DOHH2 (cell line): ENCODE data around the gene DSCAM.

Experiments
- H3F3A ChIP-seq: fragments of 200-600 bp; sonication (generic), shearing (Covaris generic); 2 replicates; pipeline ENCODE4 v1.6.0; 2016; ENCODE audit warnings: antibody characterized with exemption, mild to moderate bottlenecking; ENCODE audit not compliant: control insufficient read depth, insufficient read depth
- H3K27ac ChIP-seq: fragments of 200-600 bp; sonication (generic); 2 replicates; pipeline ENCODE4 v1.5.1; 2014; ENCODE audit warnings: low read depth, mild to moderate bottlenecking, low read length, moderate library complexity
- H3K27me3 ChIP-seq: fragments of 200-600 bp; sonication (generic); 2 replicates; pipeline ENCODE4 v1.6.1; 2014; ENCODE audit warnings: mild to moderate bottlenecking, low read length, mixed read lengths; ENCODE audit not compliant: control insufficient read depth
- H3K36me3 ChIP-seq: fragments of 200-600 bp; sonication (generic); 2 replicates; pipeline ENCODE4 v1.6.1; 2014; ENCODE audit warnings: mild to moderate bottlenecking, low read length, moderate library complexity, mixed read lengths; ENCODE audit not compliant: control insufficient read depth
- H3K4me1 ChIP-seq: fragments of 200-600 bp; sonication (generic); 2 replicates; pipeline ENCODE4 v1.6.1; 2014; ENCODE audit warnings: mild to moderate bottlenecking, low read length, mixed read lengths; ENCODE audit not compliant: control insufficient read depth
- H3K4me2 ChIP-seq: fragments of 200-600 bp; sonication (generic); 2 replicates; pipeline ENCODE4 v1.6.0; 2014; ENCODE audit warnings: mild to moderate bottlenecking, low read length, moderate library complexity
- H3K4me3 ChIP-seq: fragments of 200-600 bp; sonication (generic); 2 replicates; pipeline ENCODE4 v1.5.1; 2014; ENCODE audit warnings: mild to moderate bottlenecking, low read length, mixed read lengths
- H3K79me2 ChIP-seq: fragments of 200-600 bp; sonication (generic); 2 replicates; pipeline ENCODE4 v1.6.1; 2014; ENCODE audit warnings: mild to moderate bottlenecking, low read length, mixed read lengths; ENCODE audit not compliant: control insufficient read depth
- H3K9me2 ChIP-seq: fragments of 200-600 bp; sonication (generic); replicated peaks from 2 replicates; pipeline ENCODE4 v1.6.1; 2014; ENCODE audit warnings: mild to moderate bottlenecking, low read length, mixed read lengths; ENCODE audit not compliant: control insufficient read depth
- H3K9me3 ChIP-seq: fragments of 200-600 bp; sonication (generic); 2 replicates; pipeline ENCODE4 v1.6.1; 2014; ENCODE audit warnings: antibody characterized with exemption, low read length, mixed read lengths; ENCODE audit not compliant: control insufficient read depth, insufficient read depth
- H4K20me1 ChIP-seq: fragments of 200-600 bp; sonication (generic); 2 replicates; pipeline ENCODE4 v1.6.0; 2014; ENCODE audit warnings: low read depth, mild to moderate bottlenecking, antibody characterized with exemption, low read length, moderate library complexity; ENCODE audit not compliant: control insufficient read depth, insufficient read depth
- EZH2phosphoT487 ChIP-seq: fragments of 200-600 bp; sonication (generic); IDR thresholded peaks from 2 replicates; pipeline ENCODE4 v1.6.1; 2017; ENCODE audit warnings: borderline replicate concordance, mild to moderate bottlenecking, antibody characterized with exemption, low read length, moderate library complexity, mixed read lengths
- TF ChIP-seq, protein P1 (sequence below): fragments of 200-600 bp; sonication (generic); IDR thresholded peaks from one replicate; pipeline ENCODE4 v1.5.1; 2014; ENCODE audit warnings: antibody characterized with exemption, mild to moderate bottlenecking, low read depth, low read length; ENCODE audit not compliant: poor library complexity, severe bottlenecking

The DSCAM gene

DNA sequence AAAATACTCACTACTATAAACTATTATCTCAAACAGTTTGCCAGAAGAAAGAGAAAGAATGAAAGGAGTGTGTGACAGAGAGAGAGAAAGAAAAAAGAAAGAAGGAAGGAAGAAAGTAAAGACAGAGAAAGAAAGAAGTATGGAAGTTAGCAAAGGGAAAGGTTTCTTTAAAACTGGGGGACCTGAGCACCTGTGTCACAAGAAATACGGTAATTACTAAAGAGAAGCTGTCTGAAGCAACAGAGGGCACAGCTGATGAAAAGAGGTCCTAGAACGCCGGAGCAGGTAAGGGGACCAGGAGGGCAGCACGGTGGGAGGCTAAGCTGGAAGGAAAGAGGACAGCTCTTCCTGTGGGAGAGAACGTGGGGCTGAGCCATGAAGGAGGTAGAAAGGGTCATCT is 163.6 kb downstream of the DSCAM start:
- Histone ChIP-seq H3K9me3 (peaks cover 3% of the 10 kb centered on the region; the same call in 1 of the 2 replicates), H3K27me3 (no peaks in the 10 kb centered on the region), H3K4me2 (no peak overlapping the region), H3K9me2 (no peaks in the 10 kb centered on the region), H3F3A (no peaks in the 10 kb centered on the region), H3K4me1 (no peaks in the 10 kb centered on the region), H4K20me1 (no peaks in the 10 kb centered on the region), H3K27ac (no peak overlapping the region), H3K4me3 (no peak overlapping the region), H3K36me3 (no peaks in the 10 kb centered on the region), H3K79me2 (no peaks in the 10 kb centered on the region)
- TF ChIP-seq, protein P1, sequence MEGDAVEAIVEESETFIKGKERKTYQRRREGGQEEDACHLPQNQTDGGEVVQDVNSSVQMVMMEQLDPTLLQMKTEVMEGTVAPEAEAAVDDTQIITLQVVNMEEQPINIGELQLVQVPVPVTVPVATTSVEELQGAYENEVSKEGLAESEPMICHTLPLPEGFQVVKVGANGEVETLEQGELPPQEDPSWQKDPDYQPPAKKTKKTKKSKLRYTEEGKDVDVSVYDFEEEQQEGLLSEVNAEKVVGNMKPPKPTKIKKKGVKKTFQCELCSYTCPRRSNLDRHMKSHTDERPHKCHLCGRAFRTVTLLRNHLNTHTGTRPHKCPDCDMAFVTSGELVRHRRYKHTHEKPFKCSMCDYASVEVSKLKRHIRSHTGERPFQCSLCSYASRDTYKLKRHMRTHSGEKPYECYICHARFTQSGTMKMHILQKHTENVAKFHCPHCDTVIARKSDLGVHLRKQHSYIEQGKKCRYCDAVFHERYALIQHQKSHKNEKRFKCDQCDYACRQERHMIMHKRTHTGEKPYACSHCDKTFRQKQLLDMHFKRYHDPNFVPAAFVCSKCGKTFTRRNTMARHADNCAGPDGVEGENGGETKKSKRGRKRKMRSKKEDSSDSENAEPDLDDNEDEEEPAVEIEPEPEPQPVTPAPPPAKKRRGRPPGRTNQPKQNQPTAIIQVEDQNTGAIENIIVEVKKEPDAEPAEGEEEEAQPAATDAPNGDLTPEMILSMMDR = no peak

DNA sequence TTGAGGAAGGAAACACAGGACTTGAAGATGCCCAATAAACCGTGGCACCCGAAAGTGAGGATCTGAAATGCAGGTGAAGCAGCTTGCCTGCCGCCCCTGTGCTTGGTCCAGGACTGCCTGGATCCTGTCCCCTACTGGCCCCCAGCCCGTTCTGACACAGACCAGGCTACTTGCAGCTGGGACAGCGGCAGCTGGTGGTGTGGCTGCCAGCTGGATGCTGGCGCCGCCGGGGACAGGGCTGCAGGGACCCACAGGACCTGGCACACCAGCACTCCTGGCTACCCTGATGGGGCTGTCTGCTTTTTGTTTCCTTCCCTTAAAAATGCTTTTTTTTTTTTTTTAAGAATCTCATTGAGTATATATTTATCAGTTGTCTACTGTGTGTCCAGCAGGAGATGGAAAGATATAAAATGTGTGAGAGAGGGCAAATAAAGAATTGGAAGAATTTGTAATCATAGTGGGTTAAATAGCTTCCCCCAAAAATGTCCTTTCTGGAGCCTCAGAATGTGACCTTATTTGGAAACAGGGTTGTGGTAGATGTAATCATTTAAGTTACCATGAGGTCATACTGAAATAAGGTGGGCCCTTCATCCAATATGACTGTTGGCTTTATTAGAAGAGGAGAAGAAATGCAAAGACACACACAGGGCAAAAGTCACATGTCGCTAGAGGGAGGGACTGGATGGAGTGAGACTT is 165.6 kb downstream of the DSCAM start:
- H3K79me2 ChIP-seq = no peaks in the 10 kb centered on the region
- no peaks in the 10 kb centered on the region for H4K20me1 ChIP-seq
- H3K27ac ChIP-seq = no peak overlapping the region
- H3K36me3 ChIP-seq = no peaks in the 10 kb centered on the region
- H3K9me2 ChIP-seq = no peaks in the 10 kb centered on the region
- no peaks in the 10 kb centered on the region for H3K27me3 ChIP-seq
- H3K4me2 ChIP-seq = no peak overlapping the region
- H3K4me3 ChIP-seq = no peak overlapping the region
- no peaks in the 10 kb centered on the region for H3F3A ChIP-seq
- TF ChIP-seq, protein P1 = no peak
- TF ChIP-seq EZH2phosphoT487 = no peak
- H3K9me3 ChIP-seq = peaks cover 3% of the 10 kb centered on the region; the same call in 1 of the 2 replicates
- no peaks in the 10 kb centered on the region for H3K4me1 ChIP-seq

DNA sequence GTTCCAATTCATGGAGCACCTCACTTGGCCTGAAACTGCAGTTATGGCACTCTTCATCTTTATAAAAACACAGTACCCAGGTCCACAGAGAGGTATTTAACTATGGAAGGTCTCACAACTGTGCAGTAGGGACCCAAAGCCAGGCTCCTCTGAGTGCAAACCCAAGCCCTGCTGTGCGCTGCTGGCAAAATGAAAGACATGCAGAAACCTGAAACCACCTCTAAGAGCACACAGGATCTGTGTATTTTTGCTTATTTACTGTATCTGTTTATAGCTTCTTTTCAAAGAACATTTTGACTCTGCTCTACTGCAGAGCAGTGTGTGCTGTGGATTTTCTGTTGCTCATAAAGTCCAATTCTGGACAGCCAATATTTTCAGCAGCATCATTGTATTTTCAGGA is 166.6 kb downstream of the DSCAM start:
- Histone ChIP-seq H4K20me1 (no peaks in the 10 kb centered on the region), H3K4me1 (no peaks in the 10 kb centered on the region), H3F3A (no peaks in the 10 kb centered on the region), H3K9me3 (peaks cover 3% of the 10 kb centered on the region; the same call in 1 of the 2 replicates), H3K27me3 (no peaks in the 10 kb centered on the region), H3K9me2 (no peaks in the 10 kb centered on the region), H3K4me3 (no peak overlapping the region), H3K79me2 (no peaks in the 10 kb centered on the region), H3K4me2 (no peak overlapping the region), H3K27ac (no peak overlapping the region), H3K36me3 (no peaks in the 10 kb centered on the region)
- TF ChIP-seq EZH2phosphoT487 = no peak

DNA sequence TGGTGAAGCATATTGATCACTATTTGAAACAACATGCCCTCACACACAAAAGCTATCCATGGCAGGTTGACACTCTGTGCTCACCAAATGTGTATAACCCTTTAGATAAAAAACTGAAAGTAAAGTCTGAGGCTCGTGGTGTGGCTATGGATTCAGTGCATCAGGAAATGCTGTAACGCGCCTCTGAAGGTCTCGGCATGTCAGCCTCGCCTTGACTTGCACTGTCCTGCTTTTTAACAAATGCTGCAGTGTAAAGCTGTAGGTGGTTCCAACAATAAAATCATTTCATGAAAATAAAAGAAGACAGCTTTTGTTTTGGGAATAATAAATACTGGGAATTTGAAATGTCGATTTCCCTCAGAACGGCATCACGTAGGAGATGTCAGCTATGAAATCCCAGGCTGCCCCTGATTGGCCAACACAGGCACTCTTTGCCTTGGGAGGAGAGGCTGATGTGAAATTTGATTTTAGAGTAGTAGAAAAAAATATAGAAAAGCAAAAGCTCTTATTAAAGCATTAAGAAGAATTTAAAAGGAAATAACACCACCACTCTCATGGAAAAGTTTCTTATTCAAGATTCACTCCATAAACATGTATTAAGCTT is 168.2 kb downstream of the DSCAM start:
- H3K36me3 ChIP-seq = no peaks in the 10 kb centered on the region
- peaks cover 3% of the 10 kb centered on the region; the same call in 1 of the 2 replicates for H3K9me3 ChIP-seq
- no peaks in the 10 kb centered on the region for H3K27me3 ChIP-seq
- no peaks in the 10 kb centered on the region for H3K9me2 ChIP-seq
- no peaks in the 10 kb centered on the region for H3K79me2 ChIP-seq
- no peaks in the 10 kb centered on the region for H3K4me1 ChIP-seq
- H3K27ac ChIP-seq = no peak overlapping the region
- no peaks in the 10 kb centered on the region for H4K20me1 ChIP-seq
- TF ChIP-seq EZH2phosphoT487 = no peak
- TF ChIP-seq, protein P1 = no peak
- no peak overlapping the region for H3K4me3 ChIP-seq
- H3F3A ChIP-seq = no peaks in the 10 kb centered on the region
- no peak overlapping the region for H3K4me2 ChIP-seq
